AG10803 (cell line): ENCODE results near the gene ARF6.

Experiments used
- DNase-seq: peaks from one replicate; pipeline ENCODE4 v3.0.0; 2010; ENCODE audit warnings: low read depth
- H3K4me3 ChIP-seq: 2 replicates; pipeline ENCODE4 v1.5.1; 2011; ENCODE audit warnings: mild to moderate bottlenecking, low read length, control low read depth
- TF ChIP-seq, protein P1 (sequence below): conservative IDR thresholded peaks from 2 replicates; pipeline ENCODE4 v1.5.1; 2011; ENCODE audit warnings: mild to moderate bottlenecking, low read length, control low read depth, inconsistent platforms

The ARF6 gene

DNA sequence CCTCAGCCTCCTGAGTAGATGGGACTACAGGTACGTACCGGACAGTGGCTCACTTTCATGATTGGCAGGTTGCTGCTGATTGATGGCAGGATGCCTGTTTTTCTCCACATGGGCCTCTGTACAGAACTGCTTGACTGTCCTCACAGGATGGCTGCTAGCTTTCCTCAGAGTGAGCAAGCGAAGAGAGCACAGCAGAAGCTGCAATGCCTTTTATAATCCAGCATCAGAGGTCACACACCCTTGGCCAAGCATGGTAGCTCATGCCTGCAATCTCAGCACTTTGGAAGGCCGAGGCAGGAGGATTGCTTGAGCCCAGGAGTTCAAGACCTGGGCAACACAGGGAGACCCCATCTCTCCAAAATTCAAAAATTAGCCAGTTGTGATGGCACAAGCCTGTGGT, 31.0 kb downstream of the ARF6 start:
- DNase-seq, result no peak
- H3K4me3 ChIP-seq, result no peak overlapping the region
- TF ChIP-seq, protein P1, sequence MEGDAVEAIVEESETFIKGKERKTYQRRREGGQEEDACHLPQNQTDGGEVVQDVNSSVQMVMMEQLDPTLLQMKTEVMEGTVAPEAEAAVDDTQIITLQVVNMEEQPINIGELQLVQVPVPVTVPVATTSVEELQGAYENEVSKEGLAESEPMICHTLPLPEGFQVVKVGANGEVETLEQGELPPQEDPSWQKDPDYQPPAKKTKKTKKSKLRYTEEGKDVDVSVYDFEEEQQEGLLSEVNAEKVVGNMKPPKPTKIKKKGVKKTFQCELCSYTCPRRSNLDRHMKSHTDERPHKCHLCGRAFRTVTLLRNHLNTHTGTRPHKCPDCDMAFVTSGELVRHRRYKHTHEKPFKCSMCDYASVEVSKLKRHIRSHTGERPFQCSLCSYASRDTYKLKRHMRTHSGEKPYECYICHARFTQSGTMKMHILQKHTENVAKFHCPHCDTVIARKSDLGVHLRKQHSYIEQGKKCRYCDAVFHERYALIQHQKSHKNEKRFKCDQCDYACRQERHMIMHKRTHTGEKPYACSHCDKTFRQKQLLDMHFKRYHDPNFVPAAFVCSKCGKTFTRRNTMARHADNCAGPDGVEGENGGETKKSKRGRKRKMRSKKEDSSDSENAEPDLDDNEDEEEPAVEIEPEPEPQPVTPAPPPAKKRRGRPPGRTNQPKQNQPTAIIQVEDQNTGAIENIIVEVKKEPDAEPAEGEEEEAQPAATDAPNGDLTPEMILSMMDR, result no peak

DNA sequence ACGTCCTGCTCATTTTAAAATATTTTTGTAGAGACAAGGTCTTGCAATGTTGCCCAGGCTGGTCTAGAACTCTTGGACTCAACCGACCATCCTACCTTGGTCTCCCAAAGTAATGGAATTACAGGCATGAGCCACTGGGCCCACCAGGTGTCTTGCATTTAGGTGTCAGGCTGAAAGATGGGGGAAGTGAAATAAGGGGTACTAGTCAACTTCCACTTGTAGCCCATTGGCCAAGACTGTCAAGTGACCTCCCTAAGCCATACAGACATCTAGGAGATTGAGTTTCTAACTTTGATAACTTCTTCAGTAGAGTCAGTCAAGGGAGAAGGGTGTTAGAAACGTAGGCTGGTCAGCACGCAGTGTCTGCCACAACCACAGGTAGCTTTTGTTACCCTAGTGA, 32.0 kb downstream of the ARF6 start:
- no peak overlapping the region for H3K4me3 ChIP-seq
- TF ChIP-seq, protein P1, result no peak
- DNase-seq, result no peak

DNA sequence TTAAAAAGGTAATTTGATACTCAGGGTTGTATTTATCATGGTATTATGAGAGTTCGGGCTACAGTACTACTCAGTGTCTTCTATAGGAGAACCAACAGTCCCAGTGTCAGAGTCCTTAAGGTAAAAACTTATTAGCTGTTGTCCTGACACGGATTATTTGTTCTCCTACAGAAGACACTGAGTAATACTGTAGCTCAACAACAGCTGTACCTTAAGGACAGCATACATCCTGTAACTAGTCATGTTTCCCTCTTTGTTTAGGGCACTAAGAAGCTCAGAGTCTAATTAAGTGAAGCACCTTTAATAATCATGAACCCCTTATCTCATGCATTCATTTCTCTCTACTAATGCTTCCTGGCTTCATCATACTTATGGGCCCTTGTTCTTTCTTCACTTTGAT, 33.9 kb downstream of the ARF6 start:
- TF ChIP-seq, protein P1, result no peak
- DNase-seq, result no peak
- H3K4me3 ChIP-seq, result no peak overlapping the region

DNA sequence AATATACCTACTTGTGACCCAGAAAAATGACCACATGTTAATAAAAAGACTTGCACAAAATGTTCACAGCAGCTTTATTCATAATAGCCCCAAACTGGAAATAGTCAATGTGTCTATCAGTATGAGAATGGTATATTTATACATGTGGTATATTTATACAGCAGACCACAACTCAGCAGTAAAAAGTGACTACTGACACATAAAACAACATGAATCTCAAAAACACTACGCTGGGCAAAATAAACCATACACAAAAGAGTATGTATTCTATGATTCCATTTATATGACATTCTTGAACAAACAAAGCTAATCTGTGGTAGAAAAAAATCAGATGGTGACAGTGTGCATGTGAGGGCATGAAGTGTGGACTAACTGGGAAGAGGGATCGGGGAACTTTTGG, 35.1 kb downstream of the ARF6 start:
- TF ChIP-seq, protein P1, result no peak

DNA sequence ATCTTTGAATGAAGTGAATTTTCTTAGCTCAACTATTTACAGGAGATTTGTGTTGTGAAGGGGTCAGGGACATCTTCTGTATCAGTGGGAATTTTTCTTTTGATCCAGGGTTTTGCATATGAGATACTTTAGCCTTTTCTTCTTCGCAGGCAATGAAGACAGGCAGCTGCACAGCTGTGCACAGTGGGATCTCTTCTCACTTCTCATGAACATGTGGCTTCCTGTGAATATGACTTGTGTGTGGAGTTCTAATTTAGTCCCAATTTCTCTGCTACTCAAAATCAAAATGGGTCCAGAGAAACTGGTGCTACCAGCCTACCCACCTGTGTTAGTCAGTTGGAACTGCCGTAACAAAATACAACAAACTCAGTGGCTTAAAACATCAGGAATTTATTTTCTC, 37.8 kb downstream of the ARF6 start:
- no peak overlapping the region for H3K4me3 ChIP-seq
- TF ChIP-seq, protein P1, result no peak
- DNase-seq, result no peak

More for the DNA sequence above, 35.1 kb downstream of the ARF6 start:
- no peak for DNase-seq
- H3K4me3 ChIP-seq, result no peak overlapping the region

DNA sequence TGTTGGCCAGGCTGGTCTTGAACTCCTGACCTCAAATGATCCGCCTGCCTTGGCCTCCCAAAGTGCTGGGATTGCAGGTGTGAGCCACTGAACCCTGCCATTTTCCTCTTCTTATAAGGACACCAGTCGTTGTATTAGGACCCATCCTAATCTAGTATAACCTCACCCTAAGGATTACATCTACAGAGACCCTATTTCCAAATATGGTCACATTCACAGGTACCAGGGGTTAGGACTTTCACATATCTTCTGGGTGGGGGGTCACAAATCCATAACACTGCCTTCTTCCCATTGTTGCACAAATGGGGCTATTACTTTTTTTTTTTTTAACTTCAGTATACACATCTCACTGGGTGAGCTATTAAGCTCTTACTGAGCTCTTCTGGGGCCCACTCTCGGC, 38.6 kb downstream of the ARF6 start:
- no peak overlapping the region for H3K4me3 ChIP-seq
- no peak for DNase-seq
- TF ChIP-seq, protein P1, result no peak

DNA sequence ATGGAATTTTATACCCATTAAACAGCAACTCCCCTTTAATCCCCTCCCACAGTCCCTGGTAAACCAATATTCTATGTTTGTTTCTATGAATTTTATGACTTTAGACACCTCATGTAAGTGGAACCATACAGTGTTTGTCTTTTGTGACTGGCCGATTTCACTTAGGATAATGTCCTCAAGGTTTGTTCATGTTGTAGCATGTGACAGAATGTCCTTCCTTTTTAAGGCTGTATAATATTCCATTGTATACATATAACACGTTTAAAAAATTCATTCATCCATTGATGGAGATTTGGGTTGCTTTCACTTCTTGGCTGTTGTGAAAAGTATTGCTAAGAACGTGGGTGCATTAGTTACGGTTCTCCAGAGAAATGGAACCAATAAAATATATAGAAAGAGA, 40.2 kb downstream of the ARF6 start:
- DNase-seq, result no peak

More for the DNA sequence above, 40.2 kb downstream of the ARF6 start:
- TF ChIP-seq, protein P1, result no peak
- no peak overlapping the region for H3K4me3 ChIP-seq
